ENCODE data around the gene ATG7. TPM values are rescaled to one million over a fixed set of nuclear protein-coding genes. Genes with fewer than 3 reads are reported as not detected.

ATG7 gene
- total RNA-seq, 2 experiments from 2014 or later = 21.7 to 28.4 TPM

DNA sequence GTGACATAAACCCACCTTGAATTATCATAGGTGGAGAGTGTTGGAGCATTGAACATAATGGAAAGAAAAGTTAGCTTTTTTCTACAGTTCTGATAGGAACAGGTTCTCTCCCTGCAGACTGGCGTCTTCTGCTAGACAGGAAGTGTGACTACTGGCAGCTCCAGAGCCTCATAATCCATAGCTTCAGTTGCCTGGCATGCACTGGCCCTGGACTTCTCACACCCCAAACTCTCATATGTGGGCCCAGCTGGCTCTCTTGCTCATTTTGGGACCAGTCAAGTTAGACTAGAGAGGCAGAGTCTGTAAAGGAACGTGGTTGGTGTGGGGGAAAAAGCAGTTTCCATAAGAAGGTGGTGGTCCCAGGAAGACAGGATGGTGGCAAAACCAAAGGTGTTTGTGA is 191.4 kb downstream of the ATG7 start:
- H3K27ac ChIP-seq (ENCODE audit: low read depth, low read length, poor library complexity, severe bottlenecking) = no peak overlapping the region
- CTCF ChIA-PET (ENCODE audit: unreplicated experiment) = no interaction called here
- POLR2A ChIA-PET = no interaction called here
- no peaks in the 10 kb centered on the region for H3K4me1 ChIP-seq (ENCODE audit: insufficient read depth, low read length, poor library complexity, severe bottlenecking)
- TF ChIP-seq, protein P1, sequence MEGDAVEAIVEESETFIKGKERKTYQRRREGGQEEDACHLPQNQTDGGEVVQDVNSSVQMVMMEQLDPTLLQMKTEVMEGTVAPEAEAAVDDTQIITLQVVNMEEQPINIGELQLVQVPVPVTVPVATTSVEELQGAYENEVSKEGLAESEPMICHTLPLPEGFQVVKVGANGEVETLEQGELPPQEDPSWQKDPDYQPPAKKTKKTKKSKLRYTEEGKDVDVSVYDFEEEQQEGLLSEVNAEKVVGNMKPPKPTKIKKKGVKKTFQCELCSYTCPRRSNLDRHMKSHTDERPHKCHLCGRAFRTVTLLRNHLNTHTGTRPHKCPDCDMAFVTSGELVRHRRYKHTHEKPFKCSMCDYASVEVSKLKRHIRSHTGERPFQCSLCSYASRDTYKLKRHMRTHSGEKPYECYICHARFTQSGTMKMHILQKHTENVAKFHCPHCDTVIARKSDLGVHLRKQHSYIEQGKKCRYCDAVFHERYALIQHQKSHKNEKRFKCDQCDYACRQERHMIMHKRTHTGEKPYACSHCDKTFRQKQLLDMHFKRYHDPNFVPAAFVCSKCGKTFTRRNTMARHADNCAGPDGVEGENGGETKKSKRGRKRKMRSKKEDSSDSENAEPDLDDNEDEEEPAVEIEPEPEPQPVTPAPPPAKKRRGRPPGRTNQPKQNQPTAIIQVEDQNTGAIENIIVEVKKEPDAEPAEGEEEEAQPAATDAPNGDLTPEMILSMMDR (conservative IDR thresholded peaks at IDR 0.05; ENCODE audit: low read length) = no peak
- TF ChIP-seq EZH2phosphoT487 (IDR thresholded peaks at IDR 0.05; ENCODE audit: borderline replicate concordance, low read depth, low read length) = no peak
- H4K20me1 ChIP-seq (ENCODE audit: insufficient read depth, low read length) = no peaks in the 10 kb centered on the region
- no TSS peak for BruUV-seq (replicated peaks)
- no peak overlapping the region for H2AFZ ChIP-seq (ENCODE audit: low read length)
- H3K79me2 ChIP-seq (ENCODE audit: insufficient read depth, low read depth, low read length) = no peaks in the 10 kb centered on the region
- H3K4me2 ChIP-seq (ENCODE audit: low read length) = no peak overlapping the region
- H3K9me2 ChIP-seq (ENCODE audit: insufficient read depth, low read length) = no peaks in the 10 kb centered on the region
- intact Hi-C loops (cut with micrococcal nuclease; ENCODE audit: unreplicated experiment) = no loop called here
- no peak for DNase-seq (ENCODE audit: low spot score)
- no peaks in the 10 kb centered on the region for H3K9me3 ChIP-seq (ENCODE audit: low read length)
- H3K4me3 ChIP-seq (ENCODE audit: low read depth, low read length, poor library complexity, severe bottlenecking) = no peak overlapping the region
- H3K36me3 ChIP-seq (ENCODE audit: insufficient read depth, low read length) = no peaks in the 10 kb centered on the region

DNA sequence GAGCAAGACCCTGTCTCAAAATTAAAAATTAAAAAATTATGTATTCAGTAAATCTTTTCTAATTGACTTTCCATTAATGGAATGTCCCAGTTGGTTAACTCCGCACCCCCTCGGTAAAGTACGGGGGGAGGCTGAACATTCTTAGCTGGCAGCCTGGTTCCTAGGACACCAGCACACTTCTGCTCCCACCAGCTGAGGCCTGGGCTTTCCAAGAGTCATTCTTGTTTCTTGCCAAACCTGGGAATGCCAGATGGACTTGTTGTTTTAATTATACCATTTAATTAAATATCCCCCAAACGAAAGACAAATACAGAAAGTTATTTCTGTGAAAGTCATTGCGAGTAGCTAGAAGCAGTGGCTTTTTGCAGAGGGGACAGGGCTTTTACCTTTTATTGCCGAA is 192.2 kb downstream of the ATG7 start:
- intact Hi-C loops (cut with micrococcal nuclease; ENCODE audit: unreplicated experiment) = no loop called here
- no peak overlapping the region for H3K4me3 ChIP-seq (ENCODE audit: low read depth, low read length, poor library complexity, severe bottlenecking)
- no peaks in the 10 kb centered on the region for H3K36me3 ChIP-seq (ENCODE audit: insufficient read depth, low read length)
- no peak overlapping the region for H3K27ac ChIP-seq (ENCODE audit: low read depth, low read length, poor library complexity, severe bottlenecking)
- H2AFZ ChIP-seq (ENCODE audit: low read length) = no peak overlapping the region
- H3K4me1 ChIP-seq (ENCODE audit: insufficient read depth, low read length, poor library complexity, severe bottlenecking) = no peaks in the 10 kb centered on the region
- H3K9me3 ChIP-seq (ENCODE audit: low read length) = no peaks in the 10 kb centered on the region
- POLR2A ChIA-PET = interaction anchor here (0.5 to 0.6 kb wide), 2 partner anchors 42 to 1604 kb away, joined by 4 to 6 read pairs; no protein-coding TSS in a partner anchor
- H4K20me1 ChIP-seq (ENCODE audit: insufficient read depth, low read length) = no peaks in the 10 kb centered on the region
- no peak for TF ChIP-seq EZH2phosphoT487 (IDR thresholded peaks at IDR 0.05; ENCODE audit: borderline replicate concordance, low read depth, low read length)
- TF ChIP-seq, protein P1 (conservative IDR thresholded peaks at IDR 0.05; ENCODE audit: low read length) = no peak
- DNase-seq (ENCODE audit: low spot score) = no peak
- H3K4me2 ChIP-seq (ENCODE audit: low read length) = no peak overlapping the region
- BruUV-seq (replicated peaks) = no TSS peak
- H3K79me2 ChIP-seq (ENCODE audit: insufficient read depth, low read depth, low read length) = no peaks in the 10 kb centered on the region
- CTCF ChIA-PET (ENCODE audit: unreplicated experiment) = no interaction called here
- no peaks in the 10 kb centered on the region for H3K9me2 ChIP-seq (ENCODE audit: insufficient read depth, low read length)

DNA sequence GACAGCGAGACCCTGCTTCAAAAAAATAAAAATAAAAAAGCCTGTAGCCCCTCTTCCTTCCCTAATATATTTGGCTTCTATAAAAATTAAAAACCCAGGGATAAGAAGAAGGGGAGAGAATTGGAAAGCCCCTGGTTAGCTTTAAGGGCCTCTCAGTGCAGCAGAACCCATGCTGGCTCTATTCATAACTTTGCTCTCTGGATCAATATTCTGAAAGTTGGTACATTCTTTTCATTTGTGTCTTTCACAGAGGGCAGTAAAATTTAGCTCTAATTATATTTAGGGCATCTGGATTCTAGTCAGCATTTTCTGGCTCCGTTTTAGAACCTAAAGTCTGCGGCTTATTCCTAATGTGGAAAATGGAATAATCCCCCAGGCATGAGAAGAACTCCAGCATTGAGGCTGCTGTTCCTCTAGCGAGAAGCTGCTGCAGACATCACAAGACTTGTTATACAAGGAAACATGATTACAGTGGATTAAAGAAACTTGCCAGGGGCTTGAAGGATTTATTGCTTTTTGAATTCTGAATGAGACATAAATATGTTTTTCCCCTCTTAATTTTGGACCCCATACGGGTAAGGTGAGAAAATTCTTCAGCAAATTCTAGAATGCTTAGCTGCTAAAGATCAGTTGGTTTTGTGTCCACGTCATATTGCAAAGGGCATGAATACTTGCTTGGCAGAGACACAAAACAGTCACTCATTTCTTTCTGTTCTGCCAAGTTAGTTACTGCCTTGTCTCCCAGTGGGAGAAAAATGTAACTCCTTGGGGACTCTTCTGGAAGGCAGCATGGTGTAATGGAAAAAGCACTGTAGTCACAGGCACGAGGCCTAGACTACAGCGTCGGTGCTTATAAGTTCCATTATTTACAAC is 193.8 kb downstream of the ATG7 start:
- H3K4me1 ChIP-seq (ENCODE audit: insufficient read depth, low read length, poor library complexity, severe bottlenecking) = no peaks in the 10 kb centered on the region
- POLR2A ChIA-PET = no interaction called here
- CTCF ChIA-PET (ENCODE audit: unreplicated experiment) = no interaction called here
- H3K9me3 ChIP-seq (ENCODE audit: low read length) = no peaks in the 10 kb centered on the region
- H3K4me3 ChIP-seq (ENCODE audit: low read depth, low read length, poor library complexity, severe bottlenecking) = no peak overlapping the region
- no peak overlapping the region for H3K4me2 ChIP-seq (ENCODE audit: low read length)
- H3K9me2 ChIP-seq (ENCODE audit: insufficient read depth, low read length) = no peaks in the 10 kb centered on the region
- TF ChIP-seq, protein P1 (conservative IDR thresholded peaks at IDR 0.05; ENCODE audit: low read length) = no peak
- TF ChIP-seq EZH2phosphoT487 (IDR thresholded peaks at IDR 0.05; ENCODE audit: borderline replicate concordance, low read depth, low read length) = no peak
- DNase-seq (ENCODE audit: low spot score) = no peak
- no peak overlapping the region for H2AFZ ChIP-seq (ENCODE audit: low read length)
- no peaks in the 10 kb centered on the region for H4K20me1 ChIP-seq (ENCODE audit: insufficient read depth, low read length)
- no peaks in the 10 kb centered on the region for H3K79me2 ChIP-seq (ENCODE audit: insufficient read depth, low read depth, low read length)
- H3K36me3 ChIP-seq (ENCODE audit: insufficient read depth, low read length) = no peaks in the 10 kb centered on the region
- no peak overlapping the region for H3K27ac ChIP-seq (ENCODE audit: low read depth, low read length, poor library complexity, severe bottlenecking)
- no TSS peak for BruUV-seq (replicated peaks)
- intact Hi-C loops (cut with micrococcal nuclease; ENCODE audit: unreplicated experiment) = no loop called here

Measured in OCI-LY7 (cell line).